DND-41 (cell line): Measurements from ENCODE around the gene CD3E.

Experiments used
- ATAC-seq: fragments of 200-7000 bp; cut with Tn5 transposase; 3 replicates; pipeline ENCODE4 v1.9.1; 2021; ENCODE audit warnings: low read depth; ENCODE audit not compliant: insufficient read depth
- DNase-seq: peaks from one replicate; pipeline ENCODE4 v3.0.0-alpha.2; 2020
- H2AFZ ChIP-seq: 2 replicates; pipeline ENCODE4 v1.6.0; 2012; ENCODE audit warnings: low read depth, low read length
- H3K27ac ChIP-seq: 2 replicates; pipeline ENCODE4 v1.5.1; 2012; ENCODE audit warnings: low read length, inconsistent platforms
- H3K27me3 ChIP-seq: fragments of 200-600 bp; sonication (generic); 2 replicates; pipeline ENCODE4 v1.6.0; 2012; ENCODE audit warnings: low read length, mild to moderate bottlenecking, inconsistent platforms; ENCODE audit not compliant: insufficient read depth, poor library complexity
- H3K36me3 ChIP-seq: 2 replicates; pipeline ENCODE4 v1.5.1; 2012; ENCODE audit warnings: low read length, inconsistent platforms; ENCODE audit not compliant: insufficient read depth
- H3K4me1 ChIP-seq: 2 replicates; pipeline ENCODE4 v1.5.1; 2012; ENCODE audit warnings: mild to moderate bottlenecking, low read length; ENCODE audit not compliant: insufficient read depth
- H3K4me2 ChIP-seq: 2 replicates; pipeline ENCODE4 v1.6.0; 2012; ENCODE audit warnings: mild to moderate bottlenecking, moderate library complexity, low read length, inconsistent platforms; ENCODE audit not compliant: insufficient read depth
- H3K4me3 ChIP-seq, 2 experiments: fragments of 200-600 bp in 1 of 2; shearing (Covaris generic) in 1 of 2; 2 replicates each; pipeline ENCODE4 v1.5.1; 2012 to 2016; ENCODE audit warnings: inconsistent platforms in 2 of 2, low read length in 2 of 2, mild to moderate bottlenecking in 2 of 2, low read depth in 1 of 2, moderate library complexity in 1 of 2
- H3K79me2 ChIP-seq: 2 replicates; pipeline ENCODE4 v1.6.0; 2012; ENCODE audit warnings: low read length, inconsistent platforms; ENCODE audit not compliant: insufficient read depth
- H3K9ac ChIP-seq: 2 replicates; pipeline ENCODE4 v1.6.0; 2012; ENCODE audit warnings: low read depth, mild to moderate bottlenecking, inconsistent platforms, low read length, moderate library complexity
- H3K9me3 ChIP-seq: 2 replicates; pipeline ENCODE4 v1.5.1; 2012; ENCODE audit warnings: low read length, moderate library complexity, mild to moderate bottlenecking, inconsistent platforms; ENCODE audit not compliant: insufficient read depth, severe bottlenecking
- H4K20me1 ChIP-seq: 2 replicates; pipeline ENCODE4 v1.6.0; 2012; ENCODE audit warnings: low read length; ENCODE audit not compliant: insufficient read depth
- CTCF ChIP-seq: IDR thresholded peaks from 2 replicates; pipeline ENCODE4 v1.5.1; 2012; ENCODE audit warnings: borderline replicate concordance, low read length, moderate library complexity, mild to moderate bottlenecking; ENCODE audit not compliant: poor library complexity, severe bottlenecking; ENCODE audit errors: extremely low read depth
- EZH2 ChIP-seq: IDR thresholded peaks from 3 replicates; pipeline ENCODE4 v1.6.1; 2012; ENCODE audit warnings: borderline replicate concordance, low read depth, mild to moderate bottlenecking, moderate library complexity, low read length, inconsistent platforms; ENCODE audit not compliant: severe bottlenecking

CD3E gene

GRCh38 chr11:118274186-118274585 lies 30.3 kb upstream of the CD3E start:
- H2AFZ ChIP-seq, result no peak overlapping the region
- H4K20me1 ChIP-seq, result no peaks in the 10 kb centered on the region
- H3K4me1 ChIP-seq, result no peaks in the 10 kb centered on the region
- no peak overlapping the region for H3K4me2 ChIP-seq
- ATAC-seq (no peak), DNase-seq (no peak)
- no peak overlapping the region for H3K9ac ChIP-seq
- H3K36me3 ChIP-seq, result no peaks in the 10 kb centered on the region
- peaks cover 2% of the 10 kb centered on the region for H3K27me3 ChIP-seq
- no peaks in the 10 kb centered on the region for H3K79me2 ChIP-seq
- H3K27ac ChIP-seq, result no peak overlapping the region
- no peak overlapping the region for H3K4me3 ChIP-seq
- H3K9me3 ChIP-seq, result no peaks in the 10 kb centered on the region
- TF ChIP-seq EZH2 (no peak), CTCF (no peak)

- peaks cover 2% of the 10 kb centered on the region for H3K27me3 ChIP-seq
- H3K4me2 ChIP-seq, result no peak overlapping the region
- H3K79me2 ChIP-seq, result no peaks in the 10 kb centered on the region
- H3K9ac ChIP-seq, result no peak overlapping the region
- ATAC-seq (no peak), DNase-seq (no peak)
- no peak overlapping the region for H3K27ac ChIP-seq
- H3K9me3 ChIP-seq, result no peaks in the 10 kb centered on the region
- no peak overlapping the region for H2AFZ ChIP-seq
- H3K36me3 ChIP-seq, result no peaks in the 10 kb centered on the region
- no peak for TF ChIP-seq CTCF
- no peak for TF ChIP-seq EZH2
- no peak overlapping the region for H3K4me3 ChIP-seq
- no peaks in the 10 kb centered on the region for H3K4me1 ChIP-seq
- no peaks in the 10 kb centered on the region for H4K20me1 ChIP-seq
Measured at GRCh38 chr11:118275176-118275575, 29.4 kb upstream of the CD3E start.

- Histone ChIP-seq H2AFZ (no peak overlapping the region), H3K4me3 (no peak overlapping the region), H3K27me3 (peaks cover 2% of the 10 kb centered on the region)
Measured at GRCh38 chr11:118276422-118276821, 28.1 kb upstream of the CD3E start.

More at GRCh38 chr11:118276422-118276821, 28.1 kb upstream of the CD3E start:
- TF ChIP-seq CTCF (no peak), EZH2 (no peak)
- Histone ChIP-seq H3K4me2 (no peak overlapping the region), H3K9ac (no peak overlapping the region), H3K4me1 (no peaks in the 10 kb centered on the region), H3K79me2 (no peaks in the 10 kb centered on the region), H3K36me3 (no peaks in the 10 kb centered on the region), H3K9me3 (no peaks in the 10 kb centered on the region), H3K27ac (no peak overlapping the region), H4K20me1 (no peaks in the 10 kb centered on the region)
- ATAC-seq (no peak), DNase-seq (no peak)
